ENCODE results near the gene OPHN1. TPM values are rescaled to one million over a fixed set of nuclear protein-coding genes. Genes with fewer than 3 reads are reported as not detected.

Gene OPHN1
- total and polyA plus RNA-seq, 4 experiments from 2014 or later: 0.03 to 0.44 (median 0.23) TPM; not detected in 1

GRCh38 chrX:68203646-68204045 lies 229.6 kb downstream of the OPHN1 start:
- intact Hi-C loops (cut with micrococcal nuclease): no loop called here
- Mint-ChIP-seq H3K4me1 (no peaks in the 10 kb centered on the region), H3K27me3 (no peaks in the 10 kb centered on the region), H3K4me3 (no peak overlapping the region), H3K27ac (no peak overlapping the region), H3K36me3 (no peaks in the 10 kb centered on the region), H3K9me3 (no peaks in the 10 kb centered on the region)
- Histone ChIP-seq H3K36me3 (ENCODE audit: insufficient read depth, low read length) (no peaks in the 10 kb centered on the region), H3K27ac (ENCODE audit: low read depth, low read length) (no peak overlapping the region), H3K4me3 (ENCODE audit: low read length in 2 of 2) (no peak overlapping the region), H3K4me1 (ENCODE audit: insufficient read depth, low read length) (no peaks in the 10 kb centered on the region), H3K27me3 (ENCODE audit: insufficient read depth, low read length) (no peaks in the 10 kb centered on the region), H3K9me3 (ENCODE audit: control insufficient read depth in 1 of 2, low read length in 2 of 2) (no peaks in the 10 kb centered on the region)
- DNase-seq: no peak
- CTCF ChIA-PET (ENCODE audit: partially characterized antibody): no interaction called here
- POLR2A ChIA-PET (ENCODE audit: partially characterized antibody): no interaction called here

GRCh38 chrX:68203211-68203610 lies 230.1 kb downstream of the OPHN1 start:
- no peak overlapping the region for H3K4me3 ChIP-seq (ENCODE audit: low read length in 2 of 2)
- no peak for DNase-seq
- ChIA-PET CTCF (ENCODE audit: partially characterized antibody) (no interaction called here), POLR2A (ENCODE audit: partially characterized antibody) (no interaction called here)
- no peak overlapping the region for H3K27ac ChIP-seq (ENCODE audit: low read depth, low read length)
- no peak overlapping the region for H3K4me3 Mint-ChIP-seq
- H3K9me3 ChIP-seq (ENCODE audit: control insufficient read depth in 1 of 2, low read length in 2 of 2): no peaks in the 10 kb centered on the region
- H3K27me3 Mint-ChIP-seq: no peaks in the 10 kb centered on the region
- no peak overlapping the region for H3K27ac Mint-ChIP-seq
- no peaks in the 10 kb centered on the region for H3K27me3 ChIP-seq (ENCODE audit: insufficient read depth, low read length)
- no peaks in the 10 kb centered on the region for H3K36me3 ChIP-seq (ENCODE audit: insufficient read depth, low read length)
- H3K36me3 Mint-ChIP-seq: no peaks in the 10 kb centered on the region
- intact Hi-C loops (cut with micrococcal nuclease): no loop called here
- no peaks in the 10 kb centered on the region for H3K4me1 ChIP-seq (ENCODE audit: insufficient read depth, low read length)
- H3K9me3 Mint-ChIP-seq: no peaks in the 10 kb centered on the region
- H3K4me1 Mint-ChIP-seq: no peaks in the 10 kb centered on the region

- H3K4me3 ChIP-seq (ENCODE audit: low read length in 2 of 2): no peak overlapping the region
- Mint-ChIP-seq H3K4me3 (no peak overlapping the region), H3K9me3 (no peaks in the 10 kb centered on the region), H3K36me3 (no peaks in the 10 kb centered on the region), H3K27ac (no peak overlapping the region), H3K4me1 (no peaks in the 10 kb centered on the region), H3K27me3 (no peaks in the 10 kb centered on the region)
- no peaks in the 10 kb centered on the region for H3K27me3 ChIP-seq (ENCODE audit: insufficient read depth, low read length)
- no peak for DNase-seq
- no peak overlapping the region for H3K27ac ChIP-seq (ENCODE audit: low read depth, low read length)
- H3K9me3 ChIP-seq (ENCODE audit: control insufficient read depth in 1 of 2, low read length in 2 of 2): no peaks in the 10 kb centered on the region
- H3K36me3 ChIP-seq (ENCODE audit: insufficient read depth, low read length): no peaks in the 10 kb centered on the region
- intact Hi-C loops (cut with micrococcal nuclease): no loop called here
- no peaks in the 10 kb centered on the region for H3K4me1 ChIP-seq (ENCODE audit: insufficient read depth, low read length)
- ChIA-PET CTCF (ENCODE audit: partially characterized antibody) (no interaction called here), POLR2A (ENCODE audit: partially characterized antibody) (no interaction called here)
Measured at GRCh38 chrX:68199062-68199848, 234.0 kb downstream of the OPHN1 start.

GRCh38 chrX:68196939-68197791 lies 236.1 kb downstream of the OPHN1 start:
- peak; percentile 22 to 42 (median 32) for DNase-seq
- intact Hi-C loops (cut with micrococcal nuclease): no loop called here

DNA sequence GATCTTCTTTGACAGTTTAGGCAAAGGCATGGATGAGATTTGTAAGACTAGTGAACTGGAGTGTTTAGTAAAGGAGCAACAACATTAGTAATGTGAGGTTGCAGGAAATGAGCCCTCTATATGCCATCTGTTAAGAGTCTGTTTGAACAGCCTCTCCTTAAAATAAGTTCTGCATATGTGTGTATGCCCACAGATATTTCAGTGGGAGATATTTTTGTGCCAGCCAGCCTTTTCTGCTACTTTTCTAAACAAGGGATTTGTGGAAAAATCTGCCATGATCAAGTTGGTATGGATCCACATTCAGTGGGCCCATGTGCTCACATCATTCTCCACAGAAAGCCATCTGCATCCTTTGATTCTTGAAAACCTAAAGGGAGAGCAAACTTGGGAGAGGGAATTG lies 237.7 kb downstream of the OPHN1 start:
- POLR2A ChIA-PET (ENCODE audit: partially characterized antibody): no interaction called here
- intact Hi-C loops (cut with micrococcal nuclease): no loop called here

More at GRCh38 chrX:68196939-68197791, 236.1 kb downstream of the OPHN1 start:
- Mint-ChIP-seq H3K4me1 (peaks cover 0 to 7% (median 0%) of the 10 kb centered on the region in 4 donors), H3K36me3 (no peaks in the 10 kb centered on the region), H3K27ac (no peak overlapping the region), H3K4me3 (no peak overlapping the region), H3K9me3 (no peaks in the 10 kb centered on the region), H3K27me3 (no peaks in the 10 kb centered on the region)
- Histone ChIP-seq H3K4me1 (ENCODE audit: insufficient read depth, low read length) (no peaks in the 10 kb centered on the region), H3K9me3 (ENCODE audit: control insufficient read depth in 1 of 2, low read length in 2 of 2) (no peaks in the 10 kb centered on the region), H3K4me3 (ENCODE audit: low read length in 2 of 2) (no peak overlapping the region), H3K27ac (ENCODE audit: low read depth, low read length) (no peak overlapping the region), H3K27me3 (ENCODE audit: insufficient read depth, low read length) (no peaks in the 10 kb centered on the region), H3K36me3 (ENCODE audit: insufficient read depth, low read length) (no peaks in the 10 kb centered on the region)
- ChIA-PET CTCF (ENCODE audit: partially characterized antibody) (interaction anchor here (0.9 to 1.6 kb wide), 5 partner anchors 14 to 1190 kb away, joined by 3 to 6 read pairs (median 3); partner anchors contain the start of gene EFNB1), POLR2A (ENCODE audit: partially characterized antibody) (no interaction called here)

GRCh38 chrX:68193786-68194185 lies 239.5 kb downstream of the OPHN1 start:
- no peak for DNase-seq
- Mint-ChIP-seq H3K27ac (no peak overlapping the region), H3K4me3 (no peak overlapping the region), H3K27me3 (no peaks in the 10 kb centered on the region), H3K4me1 (peaks cover 0 to 9% (median 0%) of the 10 kb centered on the region in 4 donors), H3K36me3 (no peaks in the 10 kb centered on the region), H3K9me3 (no peaks in the 10 kb centered on the region)
- ChIA-PET CTCF (ENCODE audit: partially characterized antibody) (no interaction called here), POLR2A (ENCODE audit: partially characterized antibody) (no interaction called here)
- no peaks in the 10 kb centered on the region for H3K4me1 ChIP-seq (ENCODE audit: insufficient read depth, low read length)
- no peaks in the 10 kb centered on the region for H3K27me3 ChIP-seq (ENCODE audit: insufficient read depth, low read length)
- intact Hi-C loops (cut with micrococcal nuclease): no loop called here
- no peak overlapping the region for H3K27ac ChIP-seq (ENCODE audit: low read depth, low read length)
- no peaks in the 10 kb centered on the region for H3K36me3 ChIP-seq (ENCODE audit: insufficient read depth, low read length)
- no peak overlapping the region for H3K4me3 ChIP-seq (ENCODE audit: low read length in 2 of 2)
- no peaks in the 10 kb centered on the region for H3K9me3 ChIP-seq (ENCODE audit: control insufficient read depth in 1 of 2, low read length in 2 of 2)

More for the DNA sequence above, 237.7 kb downstream of the OPHN1 start:
- Mint-ChIP-seq H3K27ac (no peak overlapping the region), H3K4me1 (peaks cover 0 to 9% (median 0%) of the 10 kb centered on the region in 4 donors), H3K4me3 (no peak overlapping the region), H3K36me3 (no peaks in the 10 kb centered on the region), H3K9me3 (no peaks in the 10 kb centered on the region), H3K27me3 (no peaks in the 10 kb centered on the region)
- DNase-seq: no peak
- Histone ChIP-seq H3K4me3 (ENCODE audit: low read length in 2 of 2) (no peak overlapping the region), H3K27me3 (ENCODE audit: insufficient read depth, low read length) (no peaks in the 10 kb centered on the region), H3K9me3 (ENCODE audit: control insufficient read depth in 1 of 2, low read length in 2 of 2) (no peaks in the 10 kb centered on the region), H3K27ac (ENCODE audit: low read depth, low read length) (no peak overlapping the region), H3K36me3 (ENCODE audit: insufficient read depth, low read length) (no peaks in the 10 kb centered on the region), H3K4me1 (ENCODE audit: insufficient read depth, low read length) (no peaks in the 10 kb centered on the region)
- CTCF ChIA-PET (ENCODE audit: partially characterized antibody): interaction anchor here (1.6 kb wide), 1 partner anchor 1192 kb away, joined by 6 read pairs; no protein-coding TSS in a partner anchor

DNA sequence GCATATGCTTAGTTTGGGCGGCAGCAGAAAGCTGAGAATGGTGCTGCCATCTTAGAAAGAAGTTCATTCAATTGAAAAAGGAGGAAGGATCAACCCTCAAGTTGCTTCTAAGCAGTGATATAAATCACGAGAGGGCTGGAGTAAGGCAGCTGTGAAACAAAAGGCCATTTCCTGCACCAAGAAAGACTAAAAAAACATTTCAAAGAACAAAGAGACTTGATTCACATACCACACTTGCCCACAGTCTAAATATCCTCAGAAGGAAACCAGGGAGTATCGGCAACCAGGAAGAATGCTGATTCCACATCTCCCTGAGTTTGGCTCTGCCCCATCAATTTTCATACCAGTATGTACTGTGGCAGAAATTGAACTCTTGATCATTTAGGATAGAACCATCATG lies 240.1 kb downstream of the OPHN1 start:
- Histone ChIP-seq H3K36me3 (ENCODE audit: insufficient read depth, low read length) (no peaks in the 10 kb centered on the region), H3K27me3 (ENCODE audit: insufficient read depth, low read length) (no peaks in the 10 kb centered on the region), H3K9me3 (ENCODE audit: control insufficient read depth in 1 of 2, low read length in 2 of 2) (no peaks in the 10 kb centered on the region), H3K4me1 (ENCODE audit: insufficient read depth, low read length) (no peaks in the 10 kb centered on the region), H3K4me3 (ENCODE audit: low read length in 2 of 2) (no peak overlapping the region), H3K27ac (ENCODE audit: low read depth, low read length) (no peak overlapping the region)
- no peaks in the 10 kb centered on the region for H3K27me3 Mint-ChIP-seq
- DNase-seq: no peak
- intact Hi-C loops (cut with micrococcal nuclease): no loop called here
- no peaks in the 10 kb centered on the region for H3K9me3 Mint-ChIP-seq
- H3K36me3 Mint-ChIP-seq: no peaks in the 10 kb centered on the region
- no peak overlapping the region for H3K27ac Mint-ChIP-seq
- ChIA-PET CTCF (ENCODE audit: partially characterized antibody) (no interaction called here), POLR2A (ENCODE audit: partially characterized antibody) (no interaction called here)
- peaks cover 0 to 9% (median 0%) of the 10 kb centered on the region in 4 donors for H3K4me1 Mint-ChIP-seq
- H3K4me3 Mint-ChIP-seq: no peak overlapping the region
